OCI-LY3 (cell line): ENCODE results near the gene FAM114A2.

ENCODE experiments used
- H2AFZ ChIP-seq: fragments of 200-600, 300-600 bp; shearing (Covaris generic); 2 replicates; pipeline ENCODE4 v1.6.0; 2014; ENCODE audit warnings: antibody characterized with exemption, low read depth, low read length
- H3K27ac ChIP-seq: fragments of 200-600, 300-600 bp; sonication (generic); 2 replicates; pipeline ENCODE4 v1.5.1; 2014; ENCODE audit warnings: mild to moderate bottlenecking, low read length, moderate library complexity, mixed read lengths
- H3K27me3 ChIP-seq: fragments of 200-600, 300-600 bp; sonication (generic); 2 replicates; pipeline ENCODE4 v1.6.1; 2014; ENCODE audit warnings: low read depth, low read length, mixed read lengths
- H3K36me3 ChIP-seq: fragments of 200-600, 300-600 bp; sonication (generic); replicated peaks from 2 replicates; pipeline ENCODE3; 2014; ENCODE audit warnings: low read depth, low read length, mixed read lengths
- H3K4me1 ChIP-seq: fragments of 300-600, 200-600 bp; sonication (generic); 2 replicates; pipeline ENCODE4 v1.6.1; 2014; ENCODE audit warnings: low read length, mixed read lengths
- H3K4me2 ChIP-seq: fragments of 200-600, 300-600 bp; sonication (generic); 2 replicates; pipeline ENCODE4 v1.6.1; 2014; ENCODE audit warnings: low read length, mixed read lengths
- H3K4me3 ChIP-seq: fragments of 300-600, 200-600 bp; sonication (generic); 2 replicates; pipeline ENCODE4 v1.5.1; 2014; ENCODE audit warnings: antibody characterized with exemption, mild to moderate bottlenecking, low read length, moderate library complexity
- H3K79me2 ChIP-seq: fragments of 300-600, 200-600 bp; shearing (Covaris generic); 2 replicates; pipeline ENCODE4 v1.6.1; 2014; ENCODE audit warnings: mild to moderate bottlenecking, low read length, mixed read lengths
- H3K9ac ChIP-seq: fragments of 300-600, 200-600 bp; shearing (Covaris generic); 2 replicates; pipeline ENCODE4 v1.6.0; 2014; ENCODE audit warnings: mild to moderate bottlenecking, low read length, moderate library complexity
- H3K9me3 ChIP-seq: fragments of 200-600, 300-600 bp; shearing (Covaris generic); 2 replicates; pipeline ENCODE4 v1.6.1; 2014; ENCODE audit warnings: low read length, mixed read lengths; ENCODE audit not compliant: insufficient read depth
- H4K20me1 ChIP-seq: fragments of 200-600, 300-600 bp; sonication (generic); 2 replicates; pipeline ENCODE4 v1.6.1; 2016; ENCODE audit warnings: low read length, mixed read lengths; ENCODE audit not compliant: insufficient read depth
- EZH2phosphoT487 ChIP-seq: fragments of 200-600 bp; shearing (Covaris generic); IDR thresholded peaks from 2 replicates; pipeline ENCODE4 v1.6.1; 2018; ENCODE audit warnings: antibody characterized with exemption, mixed run types, low read depth
- TF ChIP-seq, protein P1 (sequence below): fragments of 200-600, 300-600 bp; sonication (generic); IDR thresholded peaks from 2 replicates; pipeline ENCODE4 v1.5.1; 2014; ENCODE audit warnings: antibody characterized with exemption, low read length, low read depth

The FAM114A2 gene

DNA sequence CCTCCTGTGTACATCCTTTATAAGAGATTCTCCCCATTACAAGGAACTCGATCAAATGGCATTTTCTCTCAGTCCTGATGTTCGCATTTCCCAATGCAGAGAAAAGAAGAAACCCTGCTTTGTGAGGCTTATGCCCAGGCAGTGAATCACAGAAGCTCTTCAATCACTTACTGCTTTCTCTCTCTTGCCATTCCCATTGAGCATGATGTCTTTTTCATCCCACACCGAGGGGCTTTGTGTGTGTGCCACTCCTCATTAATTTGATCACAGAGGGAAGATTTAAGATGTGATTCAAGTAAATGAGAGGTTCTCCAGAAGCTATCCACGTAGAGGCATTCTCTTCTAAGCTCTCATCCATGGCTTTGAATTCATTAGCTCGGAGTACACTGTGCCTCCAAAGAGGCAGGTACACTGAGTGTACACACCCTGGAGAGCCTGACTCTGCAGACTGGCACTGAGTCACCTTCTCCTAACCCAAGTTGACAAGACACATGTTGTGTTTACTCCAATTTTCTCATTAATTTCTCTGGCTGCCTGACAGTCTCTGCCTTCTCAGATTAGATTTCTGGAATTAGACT is 45.4 kb upstream of the FAM114A2 start:
- Histone ChIP-seq H3K4me3 (no peak overlapping the region), H3K4me2 (no peak overlapping the region), H3K27me3 (no peaks in the 10 kb centered on the region), H4K20me1 (no peaks in the 10 kb centered on the region), H3K79me2 (no peaks in the 10 kb centered on the region), H2AFZ (no peak overlapping the region), H3K9me3 (no peaks in the 10 kb centered on the region), H3K9ac (no peak overlapping the region), H3K4me1 (no peaks in the 10 kb centered on the region), H3K27ac (no peak overlapping the region), H3K36me3 (no peaks in the 10 kb centered on the region)
- TF ChIP-seq EZH2phosphoT487: no peak
- TF ChIP-seq, protein P1, sequence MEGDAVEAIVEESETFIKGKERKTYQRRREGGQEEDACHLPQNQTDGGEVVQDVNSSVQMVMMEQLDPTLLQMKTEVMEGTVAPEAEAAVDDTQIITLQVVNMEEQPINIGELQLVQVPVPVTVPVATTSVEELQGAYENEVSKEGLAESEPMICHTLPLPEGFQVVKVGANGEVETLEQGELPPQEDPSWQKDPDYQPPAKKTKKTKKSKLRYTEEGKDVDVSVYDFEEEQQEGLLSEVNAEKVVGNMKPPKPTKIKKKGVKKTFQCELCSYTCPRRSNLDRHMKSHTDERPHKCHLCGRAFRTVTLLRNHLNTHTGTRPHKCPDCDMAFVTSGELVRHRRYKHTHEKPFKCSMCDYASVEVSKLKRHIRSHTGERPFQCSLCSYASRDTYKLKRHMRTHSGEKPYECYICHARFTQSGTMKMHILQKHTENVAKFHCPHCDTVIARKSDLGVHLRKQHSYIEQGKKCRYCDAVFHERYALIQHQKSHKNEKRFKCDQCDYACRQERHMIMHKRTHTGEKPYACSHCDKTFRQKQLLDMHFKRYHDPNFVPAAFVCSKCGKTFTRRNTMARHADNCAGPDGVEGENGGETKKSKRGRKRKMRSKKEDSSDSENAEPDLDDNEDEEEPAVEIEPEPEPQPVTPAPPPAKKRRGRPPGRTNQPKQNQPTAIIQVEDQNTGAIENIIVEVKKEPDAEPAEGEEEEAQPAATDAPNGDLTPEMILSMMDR: no peak

- Histone ChIP-seq H3K9ac (no peak overlapping the region), H3K27ac (no peak overlapping the region)
Observed at GRCh38 chr5:154081246-154081645, 42.5 kb upstream of the FAM114A2 start.

DNA sequence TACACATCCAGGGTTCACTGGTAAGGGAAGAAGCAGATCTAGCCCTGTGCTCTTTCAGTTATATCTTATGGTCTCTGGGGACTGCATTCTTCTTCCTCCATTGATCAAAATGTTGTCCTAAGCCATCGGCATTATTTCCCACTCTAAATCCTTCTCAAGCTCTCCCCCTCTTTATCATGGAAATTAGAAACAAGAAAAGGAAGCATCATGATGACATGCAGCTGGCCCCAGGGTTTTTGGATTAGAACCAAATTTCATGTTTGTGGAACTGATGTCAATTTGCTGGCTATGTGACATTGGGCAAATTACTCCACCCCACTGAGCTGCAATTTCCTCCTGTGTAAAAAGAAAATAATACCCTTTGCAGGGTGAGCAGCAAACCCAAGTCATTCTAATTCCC is 39.6 kb upstream of the FAM114A2 start:
- Histone ChIP-seq H4K20me1 (no peaks in the 10 kb centered on the region), H3K79me2 (no peaks in the 10 kb centered on the region), H3K27me3 (no peaks in the 10 kb centered on the region), H3K4me3 (no peak overlapping the region), H3K4me2 (no peak overlapping the region), H3K9me3 (no peaks in the 10 kb centered on the region), H2AFZ (no peak overlapping the region), H3K4me1 (no peaks in the 10 kb centered on the region), H3K9ac (no peak overlapping the region), H3K27ac (no peak overlapping the region), H3K36me3 (no peaks in the 10 kb centered on the region)
- TF ChIP-seq EZH2phosphoT487: no peak
- TF ChIP-seq, protein P1: no peak

More at GRCh38 chr5:154081246-154081645, 42.5 kb upstream of the FAM114A2 start:
- Histone ChIP-seq H3K27me3 (no peaks in the 10 kb centered on the region), H3K9me3 (no peaks in the 10 kb centered on the region), H3K4me3 (no peak overlapping the region), H4K20me1 (no peaks in the 10 kb centered on the region), H3K36me3 (no peaks in the 10 kb centered on the region), H3K4me1 (no peaks in the 10 kb centered on the region), H3K4me2 (no peak overlapping the region), H3K79me2 (no peaks in the 10 kb centered on the region), H2AFZ (no peak overlapping the region)
- no peak for TF ChIP-seq EZH2phosphoT487
- TF ChIP-seq, protein P1: no peak

GRCh38 chr5:154077696-154078095 is 39.0 kb upstream of the FAM114A2 start:
- no peaks in the 10 kb centered on the region for H3K27me3 ChIP-seq
- no peak overlapping the region for H3K27ac ChIP-seq
- no peaks in the 10 kb centered on the region for H3K4me1 ChIP-seq
- H3K79me2 ChIP-seq: no peaks in the 10 kb centered on the region
- H3K4me2 ChIP-seq: no peak overlapping the region
- no peaks in the 10 kb centered on the region for H4K20me1 ChIP-seq
- H2AFZ ChIP-seq: no peak overlapping the region
- H3K36me3 ChIP-seq: no peaks in the 10 kb centered on the region
- no peak overlapping the region for H3K9ac ChIP-seq
- no peak overlapping the region for H3K4me3 ChIP-seq
- TF ChIP-seq, protein P1: no peak
- TF ChIP-seq EZH2phosphoT487: no peak
- no peaks in the 10 kb centered on the region for H3K9me3 ChIP-seq
